Vagina (tissue), 2 donors: Measurements from ENCODE around the gene MFN2.

Experiments used
- CTCF ChIP-seq, 3 experiments: fragments of 450-650 bp in 2 of 3; fragments of 200-600 bp in 1 of 3; sonication (generic) in 1 of 3; IDR thresholded peaks; one replicate each; pipeline ENCODE4 v1.5.1; 2017 to 2019; ENCODE audit warnings: antibody characterized with exemption in 3 of 3, mild to moderate bottlenecking in 2 of 3, moderate library complexity in 2 of 3
- POLR2A ChIP-seq, 2 donors: fragments of 450-650 bp; IDR thresholded peaks; one replicate each; pipeline ENCODE4 v1.6.1; 2017; ENCODE audit warnings: antibody characterized with exemption in 2 of 2, mild to moderate bottlenecking in 2 of 2, moderate library complexity in 2 of 2
- POLR2AphosphoS5 ChIP-seq, 2 donors: sonication (generic); formaldehyde crosslinking; IDR thresholded peaks; one replicate each; pipeline ENCODE4 v1.9.0; 2017; ENCODE audit warnings: antibody characterized with exemption in 2 of 2, mild to moderate bottlenecking in 2 of 2, low read depth in 1 of 2; ENCODE audit not compliant: insufficient read depth in 1 of 2

DNA sequence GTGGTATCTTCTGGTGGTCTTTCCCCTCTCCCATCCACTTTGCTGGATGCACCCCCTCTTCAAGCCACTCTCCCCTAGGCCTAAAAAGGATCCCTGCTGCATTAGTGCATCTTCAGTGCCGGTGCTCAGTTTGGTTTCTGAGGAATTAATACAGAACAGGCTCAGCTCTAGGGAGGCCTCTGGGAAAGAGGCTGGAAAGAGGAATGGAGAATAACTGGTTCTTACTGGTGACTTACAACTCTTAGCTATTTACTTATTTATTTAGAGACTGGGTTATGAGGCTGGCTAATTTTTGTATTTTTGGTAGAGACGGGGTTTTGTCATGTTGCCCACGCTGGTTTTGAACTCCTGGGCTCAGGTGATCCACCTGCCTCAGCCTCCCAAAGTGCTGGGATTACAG lies 19.0 kb downstream of the MFN2 start:
- TF ChIP-seq CTCF (IDR thresholded peaks at IDR 0.05) (no peak), POLR2A (IDR thresholded peaks at IDR 0.05) (no peak), POLR2AphosphoS5 (IDR thresholded peaks at IDR 0.05; ENCODE audit: insufficient read depth in 1 of 2, low read depth in 1 of 2) (no peak)
